ENCODE results near the gene GAS6.
"Not testable (repeated sequence)": the region's sequence is repeated elsewhere in the genome, so short reads cannot be mapped to it uniquely, and the experiment has no call there.

GAS6 gene

GRCh38 chr13:113806104-113806471 is 57.8 kb downstream of the GAS6 start:
- DNase-seq (ENCODE audit: low read depth in 2 of 2), result no peak

DNA sequence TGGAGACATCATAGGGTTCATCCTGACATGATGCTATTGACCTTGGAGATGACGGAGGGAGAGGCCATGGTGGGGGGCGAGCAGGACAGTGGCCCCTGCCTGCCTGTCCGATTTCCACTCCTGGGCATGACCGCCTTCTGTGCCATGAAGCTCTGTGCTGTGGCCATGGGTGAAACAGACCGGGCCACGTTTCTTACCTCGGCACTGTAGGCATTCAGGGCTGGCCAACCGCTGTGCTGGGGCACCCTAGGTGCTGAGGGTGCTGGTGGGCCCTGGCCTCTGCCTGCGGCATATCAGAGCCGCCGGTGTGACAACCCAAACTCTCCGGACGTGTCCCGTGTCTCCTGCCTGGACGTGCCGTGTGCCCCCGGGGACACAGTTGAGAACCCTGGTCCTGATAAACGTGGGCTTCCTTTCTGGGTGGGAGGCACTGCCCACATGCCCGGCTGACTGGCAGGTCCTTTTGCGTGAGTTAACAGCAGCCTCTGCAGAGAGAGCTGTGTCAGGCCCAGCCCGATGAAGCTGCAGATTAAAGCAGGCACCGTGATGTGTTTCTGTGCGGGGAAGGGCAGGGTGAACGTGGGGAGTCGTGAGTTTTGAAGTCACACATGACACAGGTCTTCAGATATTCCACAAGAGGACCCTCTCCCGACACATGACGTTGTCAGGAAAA is 58.3 kb downstream of the GAS6 start:
- no peak for DNase-seq (ENCODE audit: low read depth in 2 of 2)

- DNase-seq (ENCODE audit: low read depth in 2 of 2), result no peak
These were observed 59.0 kb downstream of the GAS6 start for GRCh38 chr13:113804703-113805430.

GRCh38 chr13:113804017-113804702 is 59.7 kb downstream of the GAS6 start:
- no peak for DNase-seq (ENCODE audit: low read depth in 2 of 2)

GRCh38 chr13:113803409-113804016 is 60.4 kb downstream of the GAS6 start:
- no peak for DNase-seq (ENCODE audit: low read depth in 2 of 2)

DNA sequence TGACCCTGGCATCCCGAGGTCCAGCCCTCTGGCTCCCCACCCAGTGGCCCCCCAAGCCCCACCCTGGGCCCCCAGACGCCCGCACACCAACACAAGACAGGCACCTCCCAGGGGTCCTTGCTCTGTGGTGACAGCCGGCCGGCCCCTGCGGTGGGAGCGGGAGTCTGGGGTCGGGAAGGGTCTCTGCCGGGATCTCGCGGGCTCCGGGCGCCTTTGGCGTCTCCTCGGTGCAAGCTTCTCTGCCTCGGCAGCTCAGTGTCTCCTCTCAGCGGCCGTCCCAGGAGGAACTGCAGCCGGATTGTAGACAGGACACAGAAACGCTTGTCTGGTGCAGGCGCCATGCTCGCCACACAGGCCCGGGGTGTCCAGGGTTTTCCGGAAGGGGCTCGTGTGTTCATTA is 61.1 kb downstream of the GAS6 start:
- DNase-seq (ENCODE audit: low read depth in 2 of 2), result no peak

GRCh38 chr13:113802090-113802531 is 61.8 kb downstream of the GAS6 start:
- no peak for DNase-seq (ENCODE audit: low read depth in 2 of 2)

DNA sequence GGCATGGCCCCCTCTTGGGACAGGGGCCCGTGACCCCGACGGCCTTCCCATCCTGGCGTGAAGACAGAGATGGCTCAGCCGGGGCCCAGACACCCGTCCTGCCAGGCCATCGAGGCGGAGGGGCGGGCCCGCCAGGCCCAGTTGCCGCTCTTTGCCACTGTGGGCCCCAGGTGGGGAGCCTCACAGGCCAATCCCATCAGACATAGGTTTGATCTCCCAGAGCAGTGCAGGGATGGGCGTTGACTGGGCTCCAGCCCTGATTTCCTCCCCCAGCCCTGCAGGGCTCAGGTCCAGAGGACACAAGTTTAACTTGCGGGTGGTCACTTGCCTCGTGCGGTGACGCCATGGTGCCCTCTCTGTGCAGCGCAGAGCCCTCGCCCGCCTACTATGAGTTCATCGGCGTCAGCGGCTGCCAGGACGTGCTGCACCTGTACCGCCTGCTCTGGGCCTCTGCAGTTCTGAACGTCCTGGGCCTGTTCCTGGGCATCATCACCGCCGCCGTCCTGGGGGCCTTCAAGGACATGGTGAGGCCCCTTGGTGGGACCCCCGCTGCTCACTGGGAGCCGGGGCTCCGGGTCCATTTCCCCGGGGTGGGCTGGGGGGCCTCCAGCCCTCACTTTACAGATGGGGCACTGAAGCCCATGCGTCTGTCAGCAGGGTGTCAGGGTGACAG is 62.5 kb downstream of the GAS6 start:
- DNase-seq (ENCODE audit: low read depth in 2 of 2), result no peak

- no peak for DNase-seq (ENCODE audit: low read depth in 2 of 2)
These were observed 63.3 kb downstream of the GAS6 start for GRCh38 chr13:113800576-113800926.

DNA sequence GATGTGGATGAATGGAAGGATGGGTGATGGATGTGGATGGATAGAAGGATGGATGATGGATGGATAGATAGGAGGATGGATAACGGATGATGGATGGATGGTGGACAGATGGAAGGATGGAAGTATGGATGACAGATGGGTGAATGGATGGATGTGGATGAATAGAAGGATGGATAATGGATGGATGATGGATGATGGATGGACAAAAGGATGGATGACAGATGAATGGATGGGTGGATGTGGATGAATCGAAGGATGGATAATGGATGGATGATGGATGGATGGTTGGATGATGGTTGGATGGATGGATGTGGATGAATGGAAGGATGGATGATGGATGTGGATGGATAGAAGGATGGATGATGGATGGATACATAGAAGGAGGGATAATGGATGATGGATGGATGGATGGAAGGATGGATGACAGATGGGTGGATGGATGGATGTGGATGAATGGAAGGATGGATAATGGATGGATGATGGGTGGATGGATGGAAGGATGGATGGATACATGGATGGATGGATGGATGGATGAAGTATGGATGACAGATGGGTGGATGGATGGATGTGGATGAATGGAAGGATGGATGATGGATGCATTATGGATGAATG is 65.6 kb downstream of the GAS6 start:
- no peak for DNase-seq (ENCODE audit: low read depth in 2 of 2)

GRCh38 chr13:113796964-113797676 is 66.8 kb downstream of the GAS6 start:
- DNase-seq (ENCODE audit: low read depth in 2 of 2), result no peak

- no peak for DNase-seq (ENCODE audit: low read depth in 2 of 2)
These were observed 67.5 kb downstream of the GAS6 start for GRCh38 chr13:113796211-113796963.

- not testable (repeated sequence) for DNase-seq (ENCODE audit: low read depth in 2 of 2)
These were observed 68.5 kb downstream of the GAS6 start for GRCh38 chr13:113795362-113795761.

DNA sequence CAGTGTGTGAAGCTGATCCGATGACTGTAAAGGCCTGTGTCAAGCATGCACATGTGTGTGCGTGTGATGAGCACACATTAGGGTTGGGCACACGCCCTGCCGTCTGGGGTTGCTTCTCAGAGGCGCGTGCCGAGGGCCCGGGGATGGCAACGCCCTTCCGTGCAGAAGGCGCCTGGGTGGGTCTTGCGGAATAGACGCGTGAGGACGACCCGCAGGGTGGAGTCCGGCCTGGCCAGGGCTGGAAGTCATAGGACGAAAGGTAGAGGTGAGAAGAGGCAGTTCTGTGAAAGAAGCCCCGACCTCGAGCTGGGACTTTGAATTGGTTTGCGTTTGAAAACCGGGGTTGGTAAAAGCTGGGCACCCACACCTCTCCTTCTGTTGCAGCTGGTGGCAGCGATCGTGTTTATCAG is 69.1 kb downstream of the GAS6 start:
- no peak for DNase-seq (ENCODE audit: low read depth in 2 of 2)

- DNase-seq (ENCODE audit: low read depth in 2 of 2), result no peak
These were observed 69.8 kb downstream of the GAS6 start for GRCh38 chr13:113794086-113794485.

DNA sequence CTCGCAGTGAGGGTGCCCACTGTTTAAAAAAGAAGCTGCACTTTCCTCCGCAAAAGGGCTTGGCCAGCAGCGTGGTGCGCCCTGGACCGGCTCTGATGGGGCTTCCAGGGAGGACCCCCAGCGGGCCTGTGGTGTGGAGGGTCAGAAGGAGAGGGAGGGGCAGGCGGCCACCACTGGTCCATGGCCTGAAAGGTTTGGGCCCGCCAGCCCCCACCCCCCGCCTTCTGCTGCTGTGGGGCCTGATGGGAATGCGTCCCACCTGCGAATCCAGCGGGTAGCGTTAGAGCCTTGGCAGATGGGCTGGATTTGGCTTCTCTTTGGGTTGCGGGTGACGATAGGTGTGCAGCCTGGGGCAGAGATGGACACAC is 70.2 kb downstream of the GAS6 start:
- DNase-seq (ENCODE audit: low read depth in 2 of 2), result no peak

DNA sequence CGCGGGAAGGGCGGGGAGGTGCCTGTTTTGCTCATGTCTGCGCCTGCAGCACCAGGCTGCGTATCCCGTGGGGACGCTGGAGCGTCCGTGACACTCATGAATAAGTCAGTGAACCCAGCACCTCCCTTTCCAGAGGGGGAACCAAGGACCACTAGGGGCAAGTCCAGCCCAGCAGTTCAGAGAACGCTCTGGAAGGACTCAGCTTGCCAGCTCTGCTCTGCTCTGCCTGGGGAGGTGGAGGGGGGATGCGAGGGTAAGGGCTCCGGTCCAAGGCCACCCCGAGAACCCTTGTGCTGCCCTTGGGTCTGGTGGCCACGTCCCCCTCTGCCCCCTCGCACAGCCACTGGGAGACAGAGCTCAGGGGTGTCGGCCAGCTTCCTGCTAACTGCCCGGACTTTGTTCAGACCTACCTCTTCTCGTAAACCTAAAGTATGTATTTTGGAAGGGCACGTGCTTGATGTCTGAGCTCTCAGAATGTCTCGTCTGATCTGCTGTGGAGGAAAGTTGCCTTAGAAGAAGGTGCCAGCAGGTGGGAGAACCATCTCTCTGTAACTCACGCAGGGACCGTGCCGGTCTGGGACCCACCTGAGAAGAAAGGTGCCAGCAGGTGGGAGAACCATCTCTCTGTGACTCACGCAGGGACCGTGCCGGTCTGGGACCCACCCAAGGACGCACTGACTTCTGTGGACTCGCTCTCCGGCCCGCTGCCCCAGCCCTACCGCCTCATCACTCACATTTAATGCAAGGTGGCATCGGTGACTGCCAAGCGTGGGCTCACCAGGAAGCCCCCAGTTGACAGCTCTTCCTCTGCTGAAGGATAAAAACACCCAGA is 70.8 kb downstream of the GAS6 start:
- no peak for DNase-seq (ENCODE audit: low read depth in 2 of 2)

DNA sequence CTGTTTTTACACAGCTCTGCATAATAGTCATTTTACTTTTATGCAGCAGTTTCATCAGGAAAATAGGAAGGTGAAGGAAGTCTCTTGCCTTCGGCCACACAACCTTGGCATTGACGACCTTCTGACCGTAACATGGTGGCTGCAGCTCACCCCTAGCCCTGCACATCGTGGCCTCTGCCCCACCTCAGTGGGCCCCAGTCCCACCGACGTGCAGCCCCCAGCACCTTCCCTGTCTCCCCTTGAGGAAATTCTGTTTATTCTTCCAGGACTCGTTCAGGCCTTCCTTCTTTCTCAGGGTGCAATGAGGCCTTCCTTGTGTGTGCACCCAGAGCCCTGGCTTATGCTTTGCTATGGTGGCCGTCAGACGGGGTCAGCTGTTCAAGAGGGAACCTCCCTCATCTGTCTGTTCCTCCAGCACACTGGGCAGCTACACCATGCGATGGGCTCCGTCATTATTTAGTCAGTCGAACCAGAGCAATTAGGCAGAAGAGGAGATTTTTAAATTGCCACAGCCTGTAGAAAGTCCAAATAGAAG is 71.6 kb downstream of the GAS6 start:
- DNase-seq (ENCODE audit: low read depth in 2 of 2), result no peak

DNA sequence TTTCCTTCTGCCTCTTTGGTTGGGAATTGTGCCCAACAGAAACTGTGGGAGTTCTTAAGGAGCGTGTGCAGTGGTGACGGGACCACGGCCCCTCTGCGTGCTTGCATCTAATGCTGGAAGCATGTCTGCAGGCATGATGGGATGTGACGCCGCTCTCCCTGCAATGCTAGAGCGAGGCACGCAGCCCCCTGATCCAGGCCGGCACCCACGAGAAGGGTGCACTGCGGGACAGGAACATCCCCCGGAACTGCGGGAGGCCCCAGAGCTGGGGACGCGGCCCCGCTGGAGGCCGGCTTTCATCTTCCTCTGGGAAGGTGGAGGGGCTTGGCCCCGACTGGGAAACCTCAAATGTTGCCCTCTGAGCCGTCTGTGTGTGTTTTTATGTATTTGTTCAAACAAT is 72.1 kb downstream of the GAS6 start:
- DNase-seq (ENCODE audit: low read depth in 2 of 2), result no peak
